Ovary (tissue), 3 donors: ENCODE results near the gene PHF11.

Experiments used
- EP300 ChIP-seq: sonication (generic); formaldehyde crosslinking; IDR thresholded peaks from one replicate; pipeline ENCODE4 v1.6.1; 2017; ENCODE audit warnings: antibody characterized with exemption
- POLR2A ChIP-seq: fragments of 450-650 bp; IDR thresholded peaks from one replicate; pipeline ENCODE4 v1.6.1; 2017; ENCODE audit warnings: antibody characterized with exemption, mild to moderate bottlenecking, moderate library complexity
- TF ChIP-seq, protein P1 (sequence below), 3 donors: fragments of 450-650 bp in 2 of 3; fragments of 200-600 bp in 1 of 3; IDR thresholded peaks; one replicate each; pipeline versions ENCODE4 v1.5.1 to v1.8.0; 2016 to 2022; ENCODE audit warnings: antibody characterized with exemption in 3 of 3, mild to moderate bottlenecking in 1 of 3
- donor health status: DM: no; HTN: no; CAD: no.

GRCh38 chr13:49538404-49538803 is 42.7 kb downstream of the PHF11 start:
- TF ChIP-seq, protein P1, sequence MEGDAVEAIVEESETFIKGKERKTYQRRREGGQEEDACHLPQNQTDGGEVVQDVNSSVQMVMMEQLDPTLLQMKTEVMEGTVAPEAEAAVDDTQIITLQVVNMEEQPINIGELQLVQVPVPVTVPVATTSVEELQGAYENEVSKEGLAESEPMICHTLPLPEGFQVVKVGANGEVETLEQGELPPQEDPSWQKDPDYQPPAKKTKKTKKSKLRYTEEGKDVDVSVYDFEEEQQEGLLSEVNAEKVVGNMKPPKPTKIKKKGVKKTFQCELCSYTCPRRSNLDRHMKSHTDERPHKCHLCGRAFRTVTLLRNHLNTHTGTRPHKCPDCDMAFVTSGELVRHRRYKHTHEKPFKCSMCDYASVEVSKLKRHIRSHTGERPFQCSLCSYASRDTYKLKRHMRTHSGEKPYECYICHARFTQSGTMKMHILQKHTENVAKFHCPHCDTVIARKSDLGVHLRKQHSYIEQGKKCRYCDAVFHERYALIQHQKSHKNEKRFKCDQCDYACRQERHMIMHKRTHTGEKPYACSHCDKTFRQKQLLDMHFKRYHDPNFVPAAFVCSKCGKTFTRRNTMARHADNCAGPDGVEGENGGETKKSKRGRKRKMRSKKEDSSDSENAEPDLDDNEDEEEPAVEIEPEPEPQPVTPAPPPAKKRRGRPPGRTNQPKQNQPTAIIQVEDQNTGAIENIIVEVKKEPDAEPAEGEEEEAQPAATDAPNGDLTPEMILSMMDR (IDR thresholded peaks at IDR 0.05): no peak
- TF ChIP-seq POLR2A: no peak
- TF ChIP-seq EP300: no peak
